WTC11 (cell line): ENCODE results near the gene SDCCAG8.

Source experiments
- ATF3 ChIP-seq: sonication (generic); formaldehyde crosslinking; conservative IDR thresholded peaks from 2 replicates; pipeline ENCODE4 v1.8.1; 2022; ENCODE audit warnings: mild to moderate bottlenecking, missing genetic modification reagents
- CTCF ChIP-seq: fragments of 200-600 bp; IDR thresholded peaks from 2 replicates; pipeline ENCODE4 v1.8.0; 2022; ENCODE audit warnings: antibody characterized with exemption
- ELF4 ChIP-seq: sonication (generic); formaldehyde crosslinking; IDR thresholded peaks from 2 replicates; pipeline ENCODE4 v1.8.1; 2022; ENCODE audit warnings: low read depth, mild to moderate bottlenecking, moderate library complexity, missing genetic modification reagents
- FOXJ3 ChIP-seq: sonication (generic); formaldehyde crosslinking; IDR thresholded peaks from 2 replicates; pipeline ENCODE4 v1.9.0; 2021; ENCODE audit warnings: missing genetic modification reagents, mild to moderate bottlenecking, borderline replicate concordance
- GRHL2 ChIP-seq: fragments of 250-450 bp; sonication (Bioruptor Pico); IDR thresholded peaks from 2 replicates; pipeline ENCODE4 v1.8.0; 2022; ENCODE audit warnings: mild to moderate bottlenecking, moderate library complexity; ENCODE audit not compliant: insufficient replicate concordance, severe bottlenecking
- JUN ChIP-seq: sonication (generic); formaldehyde crosslinking; IDR thresholded peaks from 2 replicates; pipeline ENCODE4 v1.8.0; 2023; ENCODE audit warnings: mild to moderate bottlenecking, missing genetic modification reagents
- KAT7 ChIP-seq: sonication (generic); formaldehyde crosslinking; IDR thresholded peaks from 2 replicates; pipeline ENCODE4 v1.8.1; 2023; ENCODE audit warnings: missing genetic modification reagents, mild to moderate bottlenecking, borderline replicate concordance
- PRDM15 ChIP-seq: sonication (generic); formaldehyde crosslinking; IDR thresholded peaks from 2 replicates; pipeline ENCODE4 v1.8.0; 2022; ENCODE audit warnings: missing genetic modification reagents
- SP1 ChIP-seq: sonication (generic); formaldehyde crosslinking; conservative IDR thresholded peaks from 2 replicates; pipeline ENCODE4 v1.8.1; 2022; ENCODE audit warnings: missing genetic modification reagents
- ZBTB43 ChIP-seq: sonication (generic); formaldehyde crosslinking; IDR thresholded peaks from 2 replicates; pipeline ENCODE4 v1.8.1; 2023; ENCODE audit warnings: mild to moderate bottlenecking, missing genetic modification reagents
- TF ChIP-seq, protein P1 (sequence below): sonication (generic); formaldehyde crosslinking; IDR thresholded peaks from 2 replicates; pipeline ENCODE4 v1.8.0; 2022; ENCODE audit warnings: mild to moderate bottlenecking, missing genetic modification reagents
- TF ChIP-seq, protein P2 (sequence below): sonication (generic); formaldehyde crosslinking; IDR thresholded peaks from 2 replicates; pipeline ENCODE4 v1.8.1; 2023; ENCODE audit warnings: mild to moderate bottlenecking, moderate library complexity, missing genetic modification reagents
- TF ChIP-seq, protein P3 (sequence below): sonication (generic); formaldehyde crosslinking; IDR thresholded peaks from 2 replicates; pipeline ENCODE4 v1.8.1; 2023; ENCODE audit warnings: mild to moderate bottlenecking, missing genetic modification reagents, moderate library complexity

GRCh38 chr1:243503155-243503554 lies 247.3 kb downstream of the SDCCAG8 start:
- TF ChIP-seq ZBTB43 (CRISPR knock-in tag) (no peak), FOXJ3 (no peak), CTCF (no peak), SP1 (CRISPR knock-in tag) (no peak), JUN (CRISPR knock-in tag) (no peak), PRDM15 (CRISPR knock-in tag) (no peak), ATF3 (CRISPR knock-in tag) (no peak), GRHL2 (CRISPR knock-in tag) (no peak), KAT7 (CRISPR knock-in tag) (no peak), ELF4 (no peak)
- TF ChIP-seq, protein P1, sequence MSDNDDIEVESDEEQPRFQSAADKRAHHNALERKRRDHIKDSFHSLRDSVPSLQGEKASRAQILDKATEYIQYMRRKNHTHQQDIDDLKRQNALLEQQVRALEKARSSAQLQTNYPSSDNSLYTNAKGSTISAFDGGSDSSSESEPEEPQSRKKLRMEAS (CRISPR knock-in tag): no peak
- TF ChIP-seq, protein P2, sequence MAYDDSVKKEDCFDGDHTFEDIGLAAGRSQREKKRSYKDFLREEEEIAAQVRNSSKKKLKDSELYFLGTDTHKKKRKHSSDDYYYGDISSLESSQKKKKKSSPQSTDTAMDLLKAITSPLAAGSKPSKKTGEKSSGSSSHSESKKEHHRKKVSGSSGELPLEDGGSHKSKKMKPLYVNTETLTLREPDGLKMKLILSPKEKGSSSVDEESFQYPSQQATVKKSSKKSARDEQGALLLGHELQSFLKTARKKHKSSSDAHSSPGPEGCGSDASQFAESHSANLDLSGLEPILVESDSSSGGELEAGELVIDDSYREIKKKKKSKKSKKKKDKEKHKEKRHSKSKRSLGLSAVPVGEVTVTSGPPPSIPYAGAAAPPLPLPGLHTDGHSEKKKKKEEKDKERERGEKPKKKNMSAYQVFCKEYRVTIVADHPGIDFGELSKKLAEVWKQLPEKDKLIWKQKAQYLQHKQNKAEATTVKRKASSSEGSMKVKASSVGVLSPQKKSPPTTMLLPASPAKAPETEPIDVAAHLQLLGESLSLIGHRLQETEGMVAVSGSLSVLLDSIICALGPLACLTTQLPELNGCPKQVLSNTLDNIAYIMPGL (CRISPR knock-in tag): no peak
- TF ChIP-seq, protein P3, sequence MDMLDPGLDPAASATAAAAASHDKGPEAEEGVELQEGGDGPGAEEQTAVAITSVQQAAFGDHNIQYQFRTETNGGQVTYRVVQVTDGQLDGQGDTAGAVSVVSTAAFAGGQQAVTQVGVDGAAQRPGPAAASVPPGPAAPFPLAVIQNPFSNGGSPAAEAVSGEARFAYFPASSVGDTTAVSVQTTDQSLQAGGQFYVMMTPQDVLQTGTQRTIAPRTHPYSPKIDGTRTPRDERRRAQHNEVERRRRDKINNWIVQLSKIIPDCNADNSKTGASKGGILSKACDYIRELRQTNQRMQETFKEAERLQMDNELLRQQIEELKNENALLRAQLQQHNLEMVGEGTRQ (CRISPR knock-in tag): no peak
